ENCODE measurements around the gene ERVH48-1.
"Not testable (repeated sequence)": the region's sequence is repeated elsewhere in the genome, so short reads cannot be mapped to it uniquely, and the experiment has no call there.

The ERVH48-1 gene

DNA sequence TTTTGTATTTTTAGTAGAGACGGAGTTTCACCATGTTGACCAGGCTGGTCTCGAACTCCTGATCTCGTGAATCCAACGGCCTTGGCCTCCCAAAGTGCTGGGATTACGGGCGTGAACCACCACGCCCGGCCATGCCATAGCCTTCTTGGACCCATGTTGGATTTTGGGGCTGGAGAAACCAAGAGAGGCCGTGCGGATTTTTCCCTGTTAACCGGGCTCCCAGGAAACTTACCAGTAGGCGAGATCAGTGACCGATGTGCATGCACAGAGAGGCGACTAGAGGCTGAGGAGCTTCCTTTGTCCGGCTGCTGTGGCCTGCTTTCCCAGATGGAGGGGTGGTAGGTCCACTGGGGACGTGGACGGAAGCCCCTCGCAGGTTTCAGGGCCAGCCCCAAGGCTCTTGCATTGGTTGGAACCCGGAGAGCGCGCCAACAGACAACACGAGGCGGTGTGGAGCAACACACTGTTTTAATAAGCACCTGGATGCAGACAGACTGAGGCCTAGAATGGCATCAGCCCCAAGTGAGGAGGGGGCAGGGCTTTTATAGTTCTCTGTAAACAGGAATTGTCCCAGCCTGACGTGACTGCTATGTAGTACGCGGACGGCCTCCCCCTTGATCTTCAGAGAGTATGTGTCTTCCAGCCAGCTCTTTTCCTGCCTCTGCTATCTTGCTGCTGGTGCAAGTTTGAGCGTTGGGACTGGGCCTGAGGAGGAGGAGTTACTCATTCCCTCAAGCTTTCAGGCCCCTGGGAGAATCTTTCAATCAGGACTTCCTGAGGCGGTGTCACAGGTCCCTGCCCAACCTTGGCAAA, at the start of gene ERVH48-1:
ERVH48-1 (minus strand) TSS at position 517 of the 813 bp plus-strand sequence. CDS start 6,624 bp downstream, outside the sequence.
- no peak for DNase-seq (ENCODE audit: low read depth in 2 of 2)

DNA sequence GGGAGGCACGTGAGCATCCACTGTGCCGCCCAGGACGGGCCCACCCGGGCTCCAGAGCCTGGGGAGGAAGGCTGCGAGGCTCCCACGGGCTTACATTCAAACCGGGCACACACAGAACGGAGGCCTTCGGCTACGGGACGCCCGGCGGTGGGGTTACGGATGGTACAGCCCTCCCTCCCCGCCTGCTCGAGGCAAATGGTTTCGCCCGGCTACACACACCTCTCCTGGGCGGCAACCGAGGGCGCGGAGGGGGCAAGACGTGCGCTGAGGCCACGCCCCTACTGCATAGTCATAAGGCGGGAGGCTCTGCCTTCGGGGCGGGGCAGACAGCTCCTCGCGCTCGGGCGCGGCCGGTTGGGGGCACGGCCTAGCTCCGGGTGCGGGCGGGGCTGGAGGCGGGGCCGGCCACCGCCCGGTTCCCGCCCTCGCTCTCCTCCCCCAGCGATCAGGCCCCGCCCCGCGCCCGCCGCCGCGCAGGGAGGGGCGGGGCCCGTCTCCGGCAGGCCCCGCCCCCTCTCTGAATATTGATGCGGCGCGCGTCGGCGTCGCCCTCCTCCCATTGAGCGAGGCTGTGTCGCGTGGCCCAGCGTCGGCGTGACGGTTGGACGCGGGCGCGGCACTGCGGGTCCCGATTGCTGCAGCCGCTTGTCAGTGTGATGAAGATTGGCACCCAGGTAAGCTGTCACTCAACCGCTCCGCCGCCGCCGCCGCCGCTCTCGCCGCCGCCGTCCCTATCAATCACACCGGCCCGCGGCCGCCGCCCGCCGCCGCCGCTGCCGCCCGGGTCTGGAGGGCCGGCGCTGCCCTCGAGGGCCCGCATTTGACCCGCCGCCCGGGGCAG, 48.8 kb upstream of the ERVH48-1 start, which contains the start of gene PKNOX1:
PKNOX1 (plus strand) TSS at position 572 of the 841 bp plus-strand sequence. CDS start 29,820 bp downstream, outside the sequence.
- DNase-seq (ENCODE audit: low read depth in 2 of 2) = peak; percentile 97 to 98

DNA sequence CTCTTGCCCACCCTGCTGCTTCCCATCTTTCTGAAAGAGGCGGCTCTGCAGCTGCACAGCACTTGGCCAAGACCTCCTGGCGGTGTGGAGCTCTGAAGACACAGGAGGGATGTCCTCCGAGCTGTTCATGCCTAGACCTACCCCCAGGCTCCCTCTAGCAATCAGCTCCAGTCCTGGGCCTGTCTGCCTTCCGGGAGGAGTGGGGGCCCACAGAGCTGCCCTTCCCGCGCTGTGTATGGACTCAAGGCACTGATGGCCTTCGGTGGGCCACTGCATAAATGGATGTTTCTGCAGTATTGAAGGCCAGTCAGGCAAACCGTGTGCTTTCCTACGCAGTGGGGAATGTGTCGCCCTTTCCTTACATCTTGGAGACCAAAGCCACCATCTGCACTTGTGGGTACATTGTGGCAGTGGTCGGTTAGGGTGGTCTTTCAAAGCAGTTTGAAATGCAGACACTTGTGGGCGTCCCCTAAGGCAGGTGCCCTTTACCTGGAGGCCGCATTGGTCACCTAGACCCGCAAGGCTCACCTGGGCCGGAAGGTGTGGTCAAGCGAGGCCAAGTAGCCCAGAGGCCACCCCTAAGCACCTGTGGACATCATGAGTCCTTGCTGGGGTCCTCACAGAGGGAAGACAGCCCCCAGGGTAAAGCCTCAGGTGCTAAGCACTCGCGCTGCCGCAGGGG, 48.0 kb upstream of the ERVH48-1 start:
- no peak for DNase-seq (ENCODE audit: low read depth in 2 of 2)

DNA sequence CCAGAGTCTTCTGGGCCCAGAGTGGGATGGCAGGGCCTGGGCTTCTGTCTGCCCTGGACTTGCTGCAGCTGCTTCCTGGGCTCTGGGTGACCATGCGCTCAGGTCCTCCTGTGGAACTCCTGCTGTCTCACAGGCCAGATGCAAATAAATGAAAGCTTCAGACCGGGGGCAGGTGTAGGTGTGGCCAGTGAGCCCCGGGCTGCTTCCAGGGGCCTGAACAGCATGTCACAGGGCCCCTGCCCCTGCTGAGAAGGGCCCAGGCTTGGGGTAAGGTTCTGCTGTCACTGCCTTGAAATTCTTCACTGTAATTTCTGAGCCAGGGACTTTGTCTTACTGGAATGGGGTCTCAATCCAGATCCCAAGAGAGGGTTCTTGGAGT, 46.5 kb upstream of the ERVH48-1 start:
- DNase-seq (ENCODE audit: low read depth in 2 of 2) = no peak

DNA sequence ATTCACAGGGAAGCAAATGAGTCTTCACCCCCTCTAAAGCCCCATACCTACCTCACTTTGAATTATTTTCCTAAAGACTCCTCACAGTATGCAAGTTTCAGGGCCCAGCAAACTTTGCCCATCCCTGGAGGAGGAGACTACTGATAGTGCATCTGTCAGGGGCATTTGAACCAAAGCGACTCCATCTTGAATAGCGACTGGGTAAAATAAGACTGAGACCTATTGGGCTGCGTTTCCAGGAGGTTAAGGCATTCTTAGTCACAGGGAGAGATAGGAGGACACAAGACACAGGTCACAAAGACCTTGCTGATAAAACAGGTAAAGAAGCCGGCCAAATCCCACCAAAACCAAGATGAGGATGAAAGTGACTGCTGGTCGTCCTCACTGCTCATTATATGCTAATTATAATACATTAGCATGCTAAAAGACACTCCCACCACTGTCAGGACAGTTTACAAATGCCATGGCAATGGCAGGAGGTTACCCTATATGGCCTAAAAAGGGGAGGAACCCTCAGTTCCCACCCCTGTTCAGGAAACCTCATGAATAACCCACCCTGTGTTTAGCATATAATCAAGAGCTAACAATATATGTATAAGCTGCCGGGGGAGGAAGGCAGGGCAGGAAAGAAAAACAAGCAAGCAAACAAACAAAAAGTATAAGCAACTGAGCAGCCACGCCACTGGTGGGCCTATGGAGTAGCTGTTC, 45.7 kb upstream of the ERVH48-1 start:
- DNase-seq (ENCODE audit: low read depth in 2 of 2) = no peak

- no peak for DNase-seq (ENCODE audit: low read depth in 2 of 2)
Observed at GRCh38 chr21:42969193-42969600, 43.8 kb upstream of the ERVH48-1 start.

DNA sequence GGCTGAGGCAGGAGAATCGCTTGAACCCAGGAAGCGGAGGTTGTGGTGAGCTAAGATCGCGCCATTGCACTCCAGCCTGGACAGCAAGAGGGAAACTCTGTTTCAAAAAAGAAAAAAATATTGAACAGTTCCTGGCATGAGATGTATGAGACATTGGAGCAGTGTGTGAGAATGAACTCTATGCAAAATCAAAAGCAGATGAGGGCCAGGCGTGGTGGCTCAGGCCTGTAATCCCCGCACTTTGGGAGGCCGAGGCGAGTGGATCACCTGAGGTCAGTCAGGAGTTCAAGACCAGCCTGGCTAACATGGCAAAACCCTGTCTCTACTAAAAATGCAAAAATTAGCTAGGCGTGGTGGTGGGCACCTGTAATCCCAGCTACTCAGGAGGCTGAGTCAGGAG, 42.2 kb upstream of the ERVH48-1 start:
- not testable (repeated sequence) for DNase-seq (ENCODE audit: low read depth in 2 of 2)

GRCh38 chr21:42965211-42965560, 39.8 kb upstream of the ERVH48-1 start:
- DNase-seq (ENCODE audit: low read depth in 2 of 2) = no peak

- no peak for DNase-seq (ENCODE audit: low read depth in 2 of 2)
Observed at GRCh38 chr21:42964546-42965210, 39.2 kb upstream of the ERVH48-1 start.

- no peak for DNase-seq (ENCODE audit: low read depth in 2 of 2)
Observed at GRCh38 chr21:42964086-42964485, 38.7 kb upstream of the ERVH48-1 start.

- no peak for DNase-seq (ENCODE audit: low read depth in 2 of 2)
Observed at GRCh38 chr21:42962380-42963007, 37.1 kb upstream of the ERVH48-1 start.

- no peak for DNase-seq (ENCODE audit: low read depth in 2 of 2)
Observed at GRCh38 chr21:42959728-42960127, 34.3 kb upstream of the ERVH48-1 start.

- not testable (repeated sequence) for DNase-seq (ENCODE audit: low read depth in 2 of 2)
Observed at GRCh38 chr21:42958122-42958521, 32.7 kb upstream of the ERVH48-1 start.

- DNase-seq (ENCODE audit: low read depth in 2 of 2) = no peak
Observed at GRCh38 chr21:42956824-42957630, 31.6 kb upstream of the ERVH48-1 start.

GRCh38 chr21:42951193-42951592, 25.8 kb upstream of the ERVH48-1 start:
- not testable (repeated sequence) for DNase-seq (ENCODE audit: low read depth in 2 of 2)

GRCh38 chr21:42949094-42949755, 23.8 kb upstream of the ERVH48-1 start:
- not testable (repeated sequence) for DNase-seq (ENCODE audit: low read depth in 2 of 2)

DNA sequence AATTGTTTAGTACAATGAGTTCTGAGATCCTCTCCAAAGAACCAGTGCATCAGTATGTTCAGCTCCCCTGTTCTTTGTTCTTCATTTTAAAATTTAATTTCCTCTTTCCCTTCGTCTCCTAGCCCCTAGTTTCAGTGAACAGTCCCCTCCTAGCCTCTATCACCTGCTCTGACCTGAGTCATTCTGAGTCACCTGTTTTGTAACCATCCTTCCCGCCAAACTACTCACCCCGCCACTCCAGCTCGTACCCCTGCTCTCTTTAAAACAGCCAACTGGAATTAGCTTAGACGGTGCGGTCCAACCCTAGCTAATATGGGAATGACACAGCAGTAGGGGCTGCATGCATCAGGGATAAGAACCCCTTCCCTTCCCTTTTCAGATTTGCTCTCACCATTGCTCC, 16.8 kb upstream of the ERVH48-1 start:
- no peak for DNase-seq (ENCODE audit: low read depth in 2 of 2)

GRCh38 chr21:42941696-42942085, 16.3 kb upstream of the ERVH48-1 start:
- DNase-seq (ENCODE audit: low read depth in 2 of 2) = no peak
